HCT116 (cell line): ENCODE measurements around the gene TGOLN2. TPM values are rescaled to one million over a fixed set of nuclear protein-coding genes. Genes with fewer than 3 reads are reported as not detected.

Experiments
- ATAC-seq: fragments of 200-7000 bp; cut with Tn5 transposase; 2 replicates; pipeline ENCODE4 v1.9.1; 2020; ENCODE audit warnings: mild to moderate bottlenecking, moderate library complexity
- BruUV-seq: library from RNA; stranded (reverse); fragments of 400-500 nt; replicated peaks from 2 replicates; lab custom pipeline; 2021; lab: Mats Ljungman, UMichigan
- CTCF ChIA-PET: fragments of 300-600 bp; sonication (Branson Sonifier 250); formaldehyde crosslinking; loops from one replicate; lab custom pipeline; 2021; ENCODE audit warnings: antibody characterized with exemption; lab: Charles Lee
- POLR2A ChIA-PET: fragments of 300-600, 350-600 bp; sonication (Branson Sonifier 250); formaldehyde crosslinking; loops from one replicate; lab custom pipeline; 2021; ENCODE audit warnings: antibody characterized with exemption; lab: Charles Lee
- RAD21 ChIA-PET, 2 experiments: fragments of 300-600 bp; sonication (Branson Sonifier 250); formaldehyde crosslinking; loops; one replicate each; lab custom pipeline; 2023; ENCODE audit warnings: low total read pairs in 2 of 2; ENCODE audit not compliant: uncharacterized antibody in 2 of 2, unreplicated experiment in 2 of 2, low non-redundant PET in 1 of 2; lab: Charles Lee
- DNase-seq: peaks from one replicate; pipeline ENCODE4 v3.0.0-alpha.2; 2010; ENCODE audit warnings: low read depth, low spot score
- H2AFZ ChIP-seq: fragments of 200-600 bp; shearing (Covaris generic), sonication (generic); 2 replicates; pipeline ENCODE4 v1.6.1; 2017; ENCODE audit warnings: low read depth, mixed run types, mixed read lengths, antibody characterized with exemption, low read length; ENCODE audit not compliant: poor library complexity, severe bottlenecking
- H3K27ac ChIP-seq: 2 replicates; pipeline ENCODE4 v1.5.1; 2012; ENCODE audit warnings: low read depth, low read length
- H3K27me3 ChIP-seq: fragments of 200-600 bp; sonication (generic); 2 replicates; pipeline ENCODE4 v1.6.1; 2016; ENCODE audit warnings: mixed run types, low read length, mixed read lengths; ENCODE audit not compliant: insufficient read depth
- H3K36me3 ChIP-seq, 2 experiments: fragments of 200-500 bp in 1 of 2; fragments of 200-600 bp in 1 of 2; sonication (Bioruptor generic) in 1 of 2; sonication (generic) in 1 of 2; 2 replicates each; pipeline versions ENCODE4 v1.5.1 to v1.6.1; 2014 to 2016; ENCODE audit warnings: low read length in 2 of 2, inconsistent platforms in 1 of 2, mixed read lengths in 1 of 2, mixed run types in 1 of 2; ENCODE audit not compliant: insufficient read depth in 2 of 2, control insufficient read depth in 1 of 2
- H3K4me1 ChIP-seq, 2 experiments: fragments of 200-600 bp in 1 of 2; sonication (generic) in 1 of 2; 2 replicates each; pipeline versions ENCODE4 v1.5.1 to v1.6.1; 2012 to 2017; ENCODE audit warnings: low read length in 2 of 2, inconsistent platforms in 1 of 2, mild to moderate bottlenecking in 1 of 2, mixed read lengths in 1 of 2, mixed run types in 1 of 2, moderate library complexity in 1 of 2; ENCODE audit not compliant: insufficient read depth in 2 of 2, control insufficient read depth in 1 of 2
- H3K4me2 ChIP-seq: fragments of 200-600 bp; sonication (generic); 2 replicates; pipeline ENCODE4 v1.6.1; 2017; ENCODE audit warnings: mixed run types, low read length, mixed read lengths
- H3K4me3 ChIP-seq, 2 experiments: fragments of 200-600 bp in 1 of 2; sonication (generic) in 1 of 2; replicated peaks in 1 of 2; 2 replicates each; pipeline ENCODE4 v1.5.1; 2011 to 2016; ENCODE audit warnings: low read length in 2 of 2, control low read depth in 1 of 2, low read depth in 1 of 2, mild to moderate bottlenecking in 1 of 2, mixed read lengths in 1 of 2, mixed run types in 1 of 2
- H3K79me2 ChIP-seq: fragments of 200-600 bp; sonication (generic); 2 replicates; pipeline ENCODE4 v1.6.1; 2017; ENCODE audit warnings: mild to moderate bottlenecking, mixed run types, low read length, moderate library complexity, mixed read lengths; ENCODE audit not compliant: insufficient read depth
- H3K9ac ChIP-seq: fragments of 200-600 bp; sonication (generic); 2 replicates; pipeline ENCODE4 v1.6.1; 2016; ENCODE audit warnings: low read length, mixed read lengths
- H3K9me2 ChIP-seq: fragments of 200-600 bp; sonication (generic), shearing (Covaris generic); 2 replicates; pipeline ENCODE4 v1.6.1; 2017; ENCODE audit warnings: mixed run types, mild to moderate bottlenecking, moderate library complexity; ENCODE audit not compliant: insufficient read depth
- H3K9me3 ChIP-seq, 2 experiments: fragments of 200-500 bp in 1 of 2; fragments of 200-600 bp in 1 of 2; sonication (Bioruptor generic) in 1 of 2; sonication (generic) in 1 of 2; 2 replicates each; pipeline ENCODE4 v1.6.1; 2014 to 2017; ENCODE audit warnings: low read length in 2 of 2, mixed read lengths in 2 of 2, inconsistent platforms in 1 of 2, low read depth in 1 of 2, mild to moderate bottlenecking in 1 of 2, mixed run types in 1 of 2, moderate library complexity in 1 of 2; ENCODE audit not compliant: control insufficient read depth in 1 of 2, insufficient read depth in 1 of 2
- H4K20me1 ChIP-seq: fragments of 200-600 bp; sonication (generic), shearing (Covaris generic); 2 replicates; pipeline ENCODE4 v1.6.1; 2017; ENCODE audit warnings: mixed run types, mild to moderate bottlenecking, moderate library complexity; ENCODE audit not compliant: insufficient read depth
- CBX3 ChIP-seq: IDR thresholded peaks from 2 replicates; pipeline ENCODE4 v1.6.1; 2012; ENCODE audit warnings: low read depth
- EZH2 ChIP-seq: fragments of 200-600 bp; sonication (generic); IDR thresholded peaks from 2 replicates; pipeline ENCODE4 v1.6.1; 2017; ENCODE audit warnings: antibody characterized with exemption, mixed run types
- JUND ChIP-seq: IDR thresholded peaks from 2 replicates; pipeline ENCODE4 v1.6.1; 2012
- POLR2A ChIP-seq: IDR thresholded peaks from 2 replicates; pipeline ENCODE4 v1.7.0; 2011; ENCODE audit warnings: borderline replicate concordance; ENCODE audit not compliant: insufficient read depth, insufficient read length; ENCODE audit errors: extremely low read depth
- POLR2AphosphoS5 ChIP-seq: IDR thresholded peaks from 2 replicates; pipeline ENCODE4 v1.6.1; 2011; ENCODE audit warnings: mild to moderate bottlenecking, low read depth, low read length, moderate library complexity
- YY1 ChIP-seq: IDR thresholded peaks from 2 replicates; pipeline ENCODE4 v1.6.1; 2011; ENCODE audit warnings: low read length, low read depth, moderate library complexity, mild to moderate bottlenecking; ENCODE audit not compliant: insufficient replicate concordance; ENCODE audit errors: extremely low read depth
- intact Hi-C: fragments of 100-400 bp; cut with micrococcal nuclease; formaldehyde crosslinking; loops from 2 replicates; pipeline ENCODE4 v1.10.0; 2022
- total RNA-seq: library from RNA; stranded (reverse); gene quantifications from one replicate; pipeline ENCODE4 v1.2.1, GENCODE V29; 2021; ENCODE audit not compliant: unreplicated experiment
- TF ChIP-seq, protein P1 (sequence below): IDR thresholded peaks from 2 replicates; pipeline ENCODE4 v1.6.1; 2012
- TF ChIP-seq, protein P2 (sequence below): IDR thresholded peaks from 2 replicates; pipeline ENCODE4 v1.6.1; 2011; ENCODE audit warnings: mild to moderate bottlenecking, low read length, moderate library complexity; ENCODE audit not compliant: insufficient replicate concordance; ENCODE audit errors: extremely low read depth

The TGOLN2 gene
- total RNA-seq, 1 experiment from 2014 or later: 43.2 TPM

DNA sequence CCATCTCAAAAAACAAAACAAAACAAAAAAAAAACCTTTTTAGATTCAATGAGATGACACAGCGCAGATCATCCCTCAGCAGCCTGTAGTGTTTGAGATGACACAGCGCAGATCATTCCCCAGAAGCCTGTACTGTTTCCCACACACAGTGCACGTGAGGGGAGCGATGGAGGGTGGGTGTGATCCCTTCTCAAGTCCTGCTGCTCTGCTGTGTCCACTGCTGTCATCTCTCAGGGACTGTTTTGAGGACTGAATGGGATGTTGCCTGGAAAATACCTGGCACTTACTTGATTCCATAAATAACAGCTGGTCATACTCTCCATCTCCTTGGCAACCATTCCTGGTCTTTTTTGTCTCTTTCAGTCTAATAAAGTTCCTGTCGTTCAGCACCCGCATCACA, 25.7 kb downstream of the TGOLN2 start:
- H4K20me1 ChIP-seq: no peaks in the 10 kb centered on the region
- no peaks in the 10 kb centered on the region for H3K9me2 ChIP-seq
- intact Hi-C loops: no loop called here
- RAD21 ChIA-PET: no interaction called here
- H3K4me3 ChIP-seq: no peak overlapping the region
- BruUV-seq: no TSS peak
- no peak for ATAC-seq
- no peaks in the 10 kb centered on the region for H3K9me3 ChIP-seq
- H3K36me3 ChIP-seq: no peaks in the 10 kb centered on the region
- H3K9ac ChIP-seq: no peak overlapping the region
- H3K4me1 ChIP-seq: peaks cover 0 to 9% of the 10 kb centered on the region in 2 experiments; a peak in 2 of 4 replicates
- no peak for DNase-seq
- H3K27me3 ChIP-seq: no peaks in the 10 kb centered on the region
- POLR2A ChIA-PET: interaction anchor here (0.7 kb wide), 1 partner anchor 64 kb away, joined by 3 read pairs; no protein-coding TSS in a partner anchor
- no peak overlapping the region for H3K27ac ChIP-seq
- TF ChIP-seq JUND: no peak
- no peak for TF ChIP-seq CBX3
- no peak for TF ChIP-seq YY1
- TF ChIP-seq, protein P1, sequence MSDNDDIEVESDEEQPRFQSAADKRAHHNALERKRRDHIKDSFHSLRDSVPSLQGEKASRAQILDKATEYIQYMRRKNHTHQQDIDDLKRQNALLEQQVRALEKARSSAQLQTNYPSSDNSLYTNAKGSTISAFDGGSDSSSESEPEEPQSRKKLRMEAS: no peak
- no peak for TF ChIP-seq EZH2
- TF ChIP-seq POLR2AphosphoS5: no peak
- TF ChIP-seq, protein P2, sequence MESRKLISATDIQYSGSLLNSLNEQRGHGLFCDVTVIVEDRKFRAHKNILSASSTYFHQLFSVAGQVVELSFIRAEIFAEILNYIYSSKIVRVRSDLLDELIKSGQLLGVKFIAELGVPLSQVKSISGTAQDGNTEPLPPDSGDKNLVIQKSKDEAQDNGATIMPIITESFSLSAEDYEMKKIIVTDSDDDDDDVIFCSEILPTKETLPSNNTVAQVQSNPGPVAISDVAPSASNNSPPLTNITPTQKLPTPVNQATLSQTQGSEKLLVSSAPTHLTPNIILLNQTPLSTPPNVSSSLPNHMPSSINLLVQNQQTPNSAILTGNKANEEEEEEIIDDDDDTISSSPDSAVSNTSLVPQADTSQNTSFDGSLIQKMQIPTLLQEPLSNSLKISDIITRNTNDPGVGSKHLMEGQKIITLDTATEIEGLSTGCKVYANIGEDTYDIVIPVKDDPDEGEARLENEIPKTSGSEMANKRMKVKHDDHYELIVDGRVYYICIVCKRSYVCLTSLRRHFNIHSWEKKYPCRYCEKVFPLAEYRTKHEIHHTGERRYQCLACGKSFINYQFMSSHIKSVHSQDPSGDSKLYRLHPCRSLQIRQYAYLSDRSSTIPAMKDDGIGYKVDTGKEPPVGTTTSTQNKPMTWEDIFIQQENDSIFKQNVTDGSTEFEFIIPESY: no peak
- TF ChIP-seq POLR2A: no peak
- no peak overlapping the region for H2AFZ ChIP-seq
- H3K79me2 ChIP-seq: no peaks in the 10 kb centered on the region
- no peak overlapping the region for H3K4me2 ChIP-seq
- CTCF ChIA-PET: interaction anchor here (5.5 kb wide), 1 partner anchor 236 kb away, joined by 91 read pairs; no protein-coding TSS in a partner anchor
